Urinary bladder (tissue), 4 donors: ENCODE measurements around the gene WDR38. TPM values are rescaled to one million over a fixed set of nuclear protein-coding genes. Genes with fewer than 3 reads are reported as not detected.

Source experiments
- DNase-seq: peaks from one replicate; pipeline ENCODE4 v3.0.0-alpha.2; 2015; ENCODE audit errors: extremely low spot score
- H3K27ac ChIP-seq: one replicate; pipeline ENCODE4 v1.5.1; 2013; ENCODE audit warnings: low read depth, mild to moderate bottlenecking, moderate library complexity
- H3K36me3 ChIP-seq: one replicate; pipeline ENCODE4 v1.6.1; 2013; ENCODE audit warnings: mild to moderate bottlenecking, moderate library complexity; ENCODE audit not compliant: insufficient read depth
- H3K4me1 ChIP-seq: one replicate; pipeline ENCODE4 v1.6.1; 2013; ENCODE audit warnings: mild to moderate bottlenecking, moderate library complexity; ENCODE audit not compliant: insufficient read depth
- H3K4me3 ChIP-seq: one replicate; pipeline ENCODE4 v1.5.1; 2013; ENCODE audit warnings: low read depth, low read length
- WGBS: extraction: QIAGEN DNeasy Blood & Tissue Kit; methylation state at CpG from one replicate; pipeline ENCODE4 v1.1.7; 2013; 5-methylcytosine and 5-hydroxymethylcytosine counted together
- polyA plus RNA-seq: library from polyadenylated mRNA; stranded (reverse); fragments of 200-250 nt; gene quantifications from one replicate; pipeline ENCODE4 v1.2.3, GENCODE V29; 2013
- total RNA-seq: library from RNA; depleted of rRNA; stranded (reverse); fragments of >200 nt; gene quantifications from one replicate; pipeline ENCODE4 v1.2.3, GENCODE V29; 2014
- donor health status: healthy with polysubstance abuse.
- donor health status: healthy.

The WDR38 gene
- total and polyA plus RNA-seq, 2 donors, result not detected

- H3K27ac ChIP-seq, result no peak overlapping the region
- WGBS, result 90% methylated on average over 14 of the region's 14 CpGs
These were observed 20.4 kb downstream of the WDR38 start for GRCh38 chr9:124873664-124874063.

DNA sequence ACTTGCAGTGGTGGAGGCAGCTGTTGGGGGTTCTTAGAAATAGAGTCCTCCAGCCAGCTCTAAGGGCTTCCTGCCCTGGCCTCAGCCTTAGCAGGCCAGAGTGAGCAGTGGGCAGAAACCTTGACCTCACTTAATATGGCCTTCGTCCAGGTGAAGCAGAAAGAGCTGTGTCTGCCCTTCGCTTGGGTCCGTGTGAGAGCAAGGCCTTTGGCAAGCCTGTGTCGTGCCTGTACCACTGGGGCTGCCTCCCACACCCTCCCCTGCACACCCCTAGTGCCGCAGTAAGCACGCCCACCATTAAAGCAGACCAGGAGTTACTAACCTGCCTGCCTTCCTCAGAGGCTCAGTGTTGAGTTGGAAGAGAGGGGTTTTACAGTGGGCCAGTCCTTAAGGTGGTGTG is 22.2 kb downstream of the WDR38 start:
- 92% methylated on average over 6 of the region's 6 CpGs for WGBS
- Histone ChIP-seq H3K27ac (no peak overlapping the region), H3K36me3 (no peaks in the 10 kb centered on the region), H3K4me3 (no peak overlapping the region), H3K4me1 (no peaks in the 10 kb centered on the region)
- DNase-seq, result no peak

More at GRCh38 chr9:124873664-124874063, 20.4 kb downstream of the WDR38 start:
- Histone ChIP-seq H3K36me3 (no peaks in the 10 kb centered on the region), H3K4me3 (no peak overlapping the region), H3K4me1 (no peaks in the 10 kb centered on the region)
- DNase-seq, result no peak

DNA sequence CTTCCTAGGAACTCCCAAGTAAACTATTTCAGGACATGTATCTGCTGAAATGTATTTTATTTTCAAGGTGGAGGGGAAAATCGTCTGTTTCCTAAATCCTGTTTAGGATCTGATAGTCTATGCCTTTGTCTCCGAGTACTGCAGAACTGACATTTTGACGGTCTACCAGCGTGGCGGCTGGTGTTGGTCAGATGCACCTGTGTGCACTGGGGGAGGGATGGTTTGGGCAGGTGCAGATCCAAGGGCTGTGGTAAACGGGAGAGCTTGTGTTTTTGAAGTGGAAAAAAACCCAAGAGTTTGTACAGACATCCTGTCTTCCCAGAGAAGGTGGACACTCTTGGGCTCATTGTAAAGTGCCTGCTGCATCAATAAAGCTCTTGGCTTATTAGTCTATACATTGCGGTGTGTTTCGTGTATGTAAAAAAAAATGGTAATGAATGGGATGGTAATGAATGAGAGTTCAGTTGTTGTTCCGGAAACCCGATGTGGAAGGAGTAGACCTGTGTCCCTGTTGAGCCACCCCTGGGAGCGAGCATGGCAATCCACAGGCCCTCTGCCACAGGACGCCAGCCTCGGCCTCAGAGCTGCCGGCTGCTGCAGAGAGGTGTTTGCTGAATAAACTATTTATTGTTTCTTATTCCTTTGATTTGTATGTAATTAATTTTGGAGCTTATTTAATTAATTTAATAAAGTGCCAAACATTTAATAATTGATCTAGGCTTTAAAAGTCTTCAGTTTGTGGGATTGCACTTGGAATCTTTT is 23.9 kb downstream of the WDR38 start:
- Histone ChIP-seq H3K4me3 (no peak overlapping the region), H3K27ac (no peak overlapping the region), H3K36me3 (no peaks in the 10 kb centered on the region), H3K4me1 (no peaks in the 10 kb centered on the region)
- WGBS, result 86% methylated on average over 14 of the region's 14 CpGs
- DNase-seq, result no peak

- WGBS, result 86% methylated on average over 1 of the region's 1 CpG
- no peaks in the 10 kb centered on the region for H3K36me3 ChIP-seq
- no peak for DNase-seq
- no peaks in the 10 kb centered on the region for H3K4me1 ChIP-seq
- H3K27ac ChIP-seq, result no peak overlapping the region
- H3K4me3 ChIP-seq, result no peak overlapping the region
These were observed 24.8 kb downstream of the WDR38 start for GRCh38 chr9:124878021-124878420.

DNA sequence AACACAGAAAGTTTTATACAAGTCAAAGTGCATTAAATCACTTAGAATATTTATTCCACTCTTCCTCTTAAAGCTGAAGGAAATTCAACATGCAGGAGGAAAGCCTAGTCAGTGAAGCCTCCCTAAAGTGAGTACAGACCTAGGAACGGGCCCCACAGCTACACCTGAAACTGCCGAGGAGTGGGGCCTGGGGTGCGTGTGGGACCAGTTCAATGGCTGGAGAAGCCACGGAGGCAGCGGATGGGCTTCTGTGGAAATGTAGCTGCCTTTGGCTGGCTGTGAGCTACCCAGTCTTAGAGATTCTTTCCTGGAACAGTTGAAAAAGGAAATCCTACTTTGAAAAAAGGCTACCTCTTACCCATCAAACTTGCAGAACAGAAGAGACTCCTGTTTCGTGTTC is 25.3 kb downstream of the WDR38 start:
- no peak overlapping the region for H3K4me3 ChIP-seq
- no peak for DNase-seq
- whole genome bisulfite sequencing, result 81% methylated on average over 6 of the region's 6 CpGs
- H3K27ac ChIP-seq, result no peak overlapping the region
- no peaks in the 10 kb centered on the region for H3K36me3 ChIP-seq
- H3K4me1 ChIP-seq, result no peaks in the 10 kb centered on the region

DNA sequence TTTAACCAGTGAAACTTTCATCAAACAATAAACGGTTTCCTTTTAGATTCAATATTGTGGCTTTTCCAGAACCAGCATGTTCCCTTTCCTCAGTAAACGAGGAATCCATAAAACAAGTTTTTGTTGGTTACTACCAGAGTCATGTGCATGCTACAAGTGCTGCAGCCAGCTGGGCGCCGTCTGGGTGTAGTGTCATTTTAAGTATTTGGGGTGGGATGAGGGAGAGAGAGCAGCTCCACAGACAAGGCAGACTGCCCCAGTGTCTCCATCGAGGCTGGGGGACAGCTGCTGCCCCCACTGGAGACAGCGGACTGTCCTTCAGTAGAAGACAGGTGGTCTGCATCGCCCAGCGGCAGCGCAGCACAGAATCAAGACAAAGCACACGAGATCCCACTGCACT is 26.0 kb downstream of the WDR38 start:
- H3K36me3 ChIP-seq, result no peaks in the 10 kb centered on the region
- H3K4me3 ChIP-seq, result no peak overlapping the region
- no peaks in the 10 kb centered on the region for H3K4me1 ChIP-seq
- peak; percentile 64 for DNase-seq
- WGBS, result 41% methylated on average over 10 of the region's 10 CpGs
- no peak overlapping the region for H3K27ac ChIP-seq

DNA sequence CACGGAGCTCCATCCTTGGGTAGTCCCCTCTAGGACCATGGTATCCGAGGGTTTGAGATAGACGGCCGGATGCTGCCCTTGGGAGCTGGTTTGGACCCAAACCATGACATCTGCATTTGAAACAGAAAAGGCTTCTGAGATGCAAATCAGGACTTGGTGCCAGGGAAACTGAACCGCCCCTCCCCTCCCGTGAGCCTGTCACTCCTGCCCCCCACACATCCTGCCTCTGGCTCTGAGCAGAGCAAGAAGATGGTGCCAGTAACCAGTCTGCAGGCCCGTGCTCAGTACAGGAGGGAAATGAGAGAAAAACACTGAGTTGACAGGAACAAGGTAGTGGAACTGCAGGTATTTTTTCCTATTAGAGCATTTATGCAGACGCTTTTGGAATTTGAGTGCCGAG is 27.2 kb downstream of the WDR38 start:
- WGBS, result 67% methylated on average over 9 of the region's 9 CpGs
- no peak for DNase-seq
- Histone ChIP-seq H3K4me1 (no peaks in the 10 kb centered on the region), H3K4me3 (no peak overlapping the region), H3K27ac (no peak overlapping the region), H3K36me3 (no peaks in the 10 kb centered on the region)

DNA sequence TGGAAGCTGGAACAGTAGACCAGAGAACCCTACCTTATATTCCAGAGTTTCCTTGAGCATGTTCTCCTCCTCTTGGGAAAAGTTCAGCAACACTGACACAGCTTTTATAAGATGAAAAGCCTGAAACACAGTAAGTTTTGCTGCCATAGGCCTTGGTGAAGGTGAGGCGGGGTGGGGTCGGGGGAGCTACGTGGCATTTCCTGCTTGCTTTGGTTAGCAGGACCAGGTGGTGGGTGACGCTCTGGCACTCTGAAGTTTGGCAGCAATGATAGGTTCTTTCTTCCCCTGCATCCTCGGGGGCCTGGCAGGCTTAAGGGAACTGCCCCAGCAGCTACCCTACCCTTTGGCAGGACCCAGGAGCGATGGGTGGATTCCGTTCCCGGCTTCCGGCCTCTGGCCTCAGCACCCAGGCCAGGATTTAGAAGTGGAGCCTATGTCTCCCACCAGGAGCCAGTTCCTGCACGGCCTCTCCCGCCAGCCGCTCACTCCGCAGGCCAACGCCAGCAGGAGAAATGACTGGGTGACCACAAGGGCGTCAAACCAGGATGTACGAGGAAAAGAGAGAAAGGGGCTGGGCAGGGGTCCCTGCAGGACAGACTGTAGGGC is 28.0 kb downstream of the WDR38 start:
- Histone ChIP-seq H3K36me3 (no peaks in the 10 kb centered on the region), H3K4me1 (no peaks in the 10 kb centered on the region), H3K4me3 (no peak overlapping the region), H3K27ac (no peak overlapping the region)
- no peak for DNase-seq
- WGBS, result 92% methylated on average over 16 of the region's 16 CpGs

- 73% methylated on average over 13 of the region's 13 CpGs for WGBS
- no peaks in the 10 kb centered on the region for H3K4me1 ChIP-seq
These were observed 29.0 kb downstream of the WDR38 start for GRCh38 chr9:124882231-124882630.

GRCh38 chr9:124884376-124884775 is 31.1 kb downstream of the WDR38 start:
- 82% methylated on average over 4 of the region's 4 CpGs for WGBS
- DNase-seq, result no peak
- H3K36me3 ChIP-seq, result peaks cover 3% of the 10 kb centered on the region

More at GRCh38 chr9:124882231-124882630, 29.0 kb downstream of the WDR38 start:
- H3K36me3 ChIP-seq, result no peaks in the 10 kb centered on the region
- no peak for DNase-seq
- no peak overlapping the region for H3K4me3 ChIP-seq
- no peak overlapping the region for H3K27ac ChIP-seq

DNA sequence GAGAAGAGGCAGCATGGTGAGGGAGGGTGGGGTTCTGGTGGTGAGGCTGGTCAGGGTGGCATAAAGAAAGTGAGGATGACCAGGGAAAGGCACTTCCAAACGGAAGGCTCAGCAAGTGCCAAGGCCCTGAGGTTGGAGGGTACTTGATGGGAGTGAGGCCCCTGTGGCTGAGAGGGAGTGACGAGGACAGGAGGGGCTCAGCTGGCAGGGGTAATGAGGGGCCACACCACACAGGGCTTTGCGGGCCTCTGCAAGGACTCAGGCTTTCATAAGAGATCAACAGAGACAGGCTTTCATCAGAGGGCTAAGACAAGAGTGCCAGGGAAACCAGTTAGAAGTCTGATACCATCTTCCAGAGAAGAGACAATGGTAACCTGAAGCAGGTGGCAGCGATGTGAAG is 32.3 kb downstream of the WDR38 start:
- WGBS, result 91% methylated on average over 4 of the region's 4 CpGs
- H3K4me1 ChIP-seq, result no peaks in the 10 kb centered on the region
- H3K27ac ChIP-seq, result no peak overlapping the region
- peaks cover 3% of the 10 kb centered on the region for H3K36me3 ChIP-seq
- no peak overlapping the region for H3K4me3 ChIP-seq
- no peak for DNase-seq

More at GRCh38 chr9:124884376-124884775, 31.1 kb downstream of the WDR38 start:
- Histone ChIP-seq H3K4me1 (no peaks in the 10 kb centered on the region), H3K27ac (no peak overlapping the region), H3K4me3 (no peak overlapping the region)

- DNase-seq, result no peak
- Histone ChIP-seq H3K4me1 (no peaks in the 10 kb centered on the region), H3K36me3 (peaks cover 3% of the 10 kb centered on the region), H3K4me3 (no peak overlapping the region), H3K27ac (no peak overlapping the region)
- 89% methylated on average over 10 of the region's 10 CpGs for WGBS
These were observed 33.2 kb downstream of the WDR38 start for GRCh38 chr9:124886461-124886860.

DNA sequence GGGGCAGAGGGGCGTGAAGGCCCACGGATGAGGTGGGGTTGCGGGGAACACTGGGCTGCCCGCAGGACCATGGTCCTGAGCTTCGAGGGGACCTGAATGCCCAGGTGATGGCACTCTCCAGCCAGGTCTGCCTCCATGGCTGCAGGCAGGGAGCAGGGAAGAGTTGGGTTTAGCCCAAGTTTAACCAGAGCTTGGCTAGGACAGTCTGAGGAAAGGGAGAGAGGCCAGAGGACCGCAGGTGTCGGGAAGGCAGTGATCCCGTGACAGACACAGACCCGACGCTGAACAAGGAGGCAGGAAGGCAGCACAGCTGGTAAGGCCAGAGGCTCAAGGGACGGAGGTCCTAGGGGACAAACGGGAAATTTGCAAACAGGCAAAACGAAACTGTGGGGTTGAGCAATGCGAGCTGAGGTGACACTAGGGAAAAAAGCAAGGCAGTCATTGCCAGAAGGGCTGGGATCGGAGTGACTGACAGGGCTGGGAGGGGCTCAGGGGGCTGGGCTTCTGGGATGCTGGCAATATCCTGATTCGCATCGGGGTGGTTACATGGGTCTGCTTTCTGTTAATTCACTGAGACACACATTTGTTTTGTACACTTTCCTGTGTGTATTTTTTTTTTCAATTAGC is 33.7 kb downstream of the WDR38 start:
- H3K27ac ChIP-seq, result no peak overlapping the region
- no peaks in the 10 kb centered on the region for H3K4me1 ChIP-seq
- H3K36me3 ChIP-seq, result peaks cover 3% of the 10 kb centered on the region
- no peak for DNase-seq
- WGBS, result 84% methylated on average over 17 of the region's 17 CpGs
- H3K4me3 ChIP-seq, result no peak overlapping the region

DNA sequence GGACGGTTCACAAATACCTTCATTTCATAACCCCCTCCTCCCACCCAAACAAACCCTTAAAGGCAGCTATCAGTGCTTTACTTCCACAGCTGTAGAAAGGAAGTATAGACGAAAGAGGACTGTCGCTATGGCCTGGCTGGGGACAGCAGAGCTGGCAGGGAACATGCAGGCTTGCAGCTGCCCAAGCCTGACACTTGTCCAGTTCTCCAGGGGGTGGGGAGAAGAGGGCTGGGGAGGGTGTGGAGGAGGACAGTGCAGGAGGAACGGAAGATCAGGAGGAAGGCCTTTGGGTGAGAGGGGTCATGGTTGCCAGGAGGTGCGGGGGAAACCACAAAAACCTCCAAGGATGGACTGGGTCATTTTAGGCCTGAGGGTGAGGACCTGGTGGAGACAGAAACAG is 34.6 kb downstream of the WDR38 start:
- no peak for DNase-seq
- WGBS, result 80% methylated on average over 5 of the region's 5 CpGs
- Histone ChIP-seq H3K4me1 (no peaks in the 10 kb centered on the region), H3K4me3 (no peak overlapping the region), H3K36me3 (peaks cover 3% of the 10 kb centered on the region), H3K27ac (no peak overlapping the region)
